Mesenteric fat pad (tissue), 1 donor: Measurements from ENCODE around the gene TULP4. TPM values are rescaled to one million over a fixed set of nuclear protein-coding genes. Genes with fewer than 3 reads are reported as not detected.
"Not testable (repeated sequence)": the region's sequence is repeated elsewhere in the genome, so short reads cannot be mapped to it uniquely, and the experiment has no call there.

ENCODE experiments used
- DNase-seq: peaks from one replicate; pipeline ENCODE4 v3.0.0-alpha.2; 2020; ENCODE audit warnings: low spot score
- total RNA-seq: library from RNA; stranded (reverse); fragmentation: NEBNext Ultra II Directional; extraction: Animal tissue kit (Norgen Biotek cat#: 25700); gene quantifications from one replicate; pipeline ENCODE4 v1.2.1, GENCODE V29; 2021
- donor health status: DM: yes; HTN: yes; CAD: no.

The TULP4 gene
- total RNA-seq, 1 donor from 2014 or later, result 99.9 TPM

GRCh38 chr6:158556113-158556512 lies 243.8 kb downstream of the TULP4 start:
- DNase-seq, result no peak

GRCh38 chr6:158557110-158557509 lies 244.8 kb downstream of the TULP4 start:
- DNase-seq, result not testable (repeated sequence)

GRCh38 chr6:158557927-158558326 lies 245.7 kb downstream of the TULP4 start:
- DNase-seq, result peak; percentile 68

- peak; percentile 53 for DNase-seq
Observed at GRCh38 chr6:158558415-158559306, 246.4 kb downstream of the TULP4 start.

- no peak for DNase-seq
Observed at GRCh38 chr6:158559338-158559894, 247.2 kb downstream of the TULP4 start.

- peak; percentile 96 for DNase-seq
Observed at GRCh38 chr6:158559895-158560835, 247.9 kb downstream of the TULP4 start, which contains the start of gene TMEM181. TMEM181 (plus strand) TSS chr6:158560091; CDS start chr6:158560225, 134 bp downstream.

- peak; percentile 68 for DNase-seq
Observed at GRCh38 chr6:158560836-158561320, 248.6 kb downstream of the TULP4 start.

Other genes with a start within 250 kb of the TULP4 start
- 4.9 TPM for gene SERAC1, start 144.2 kb upstream of the TULP4 start, total RNA-seq
- gene GTF2H5, start 144.1 kb upstream of the TULP4 start, total RNA-seq, result 22.4 TPM
- gene TMEM181, start 247.6 kb downstream of the TULP4 start, total RNA-seq, result 27.3 TPM